Forelimb muscle (tissue), 1 donor: ENCODE results near the gene FABP2. TPM values are rescaled to one million over a fixed set of nuclear protein-coding genes. Genes with fewer than 3 reads are reported as not detected.
"Not testable (repeated sequence)": the region's sequence is repeated elsewhere in the genome, so short reads cannot be mapped to it uniquely, and the experiment has no call there.

Source experiments
- DNase-seq: peaks from one replicate; pipeline ENCODE4 v3.0.0-alpha.2; 2013; ENCODE audit warnings: low read depth
- polyA plus RNA-seq: library from polyadenylated mRNA; unstranded; fragments of 120-200 nt; gene quantifications from one replicate; pipeline ENCODE4 v1.2.1, GENCODE V29; 2013; ENCODE audit not compliant: insufficient read length

The FABP2 gene
- polyA plus RNA-seq, 1 donor = not detected

- no peak for DNase-seq
Measured at GRCh38 chr4:119310826-119311225, 11.1 kb downstream of the FABP2 start.

GRCh38 chr4:119307606-119308005, 14.3 kb downstream of the FABP2 start:
- no peak for DNase-seq

DNA sequence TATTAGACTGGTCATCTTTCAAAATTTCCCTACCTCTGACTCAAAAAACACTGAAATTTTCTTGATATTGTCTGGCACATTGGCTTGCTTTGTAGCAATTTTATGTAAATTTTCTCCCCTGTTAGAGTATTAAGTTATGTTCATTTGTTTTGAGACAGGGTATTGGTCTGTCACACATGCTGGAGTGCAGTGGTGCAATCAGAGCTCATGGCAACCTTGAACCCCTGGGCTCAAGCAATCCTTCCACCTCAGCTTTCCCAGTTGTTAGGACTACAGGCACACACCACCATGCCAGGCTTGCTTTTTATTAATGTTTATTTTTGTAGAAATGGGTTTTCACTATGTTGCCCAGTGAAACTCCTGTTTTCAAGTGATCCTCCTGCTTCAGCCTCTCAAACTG, 17.5 kb downstream of the FABP2 start:
- DNase-seq = no peak

DNA sequence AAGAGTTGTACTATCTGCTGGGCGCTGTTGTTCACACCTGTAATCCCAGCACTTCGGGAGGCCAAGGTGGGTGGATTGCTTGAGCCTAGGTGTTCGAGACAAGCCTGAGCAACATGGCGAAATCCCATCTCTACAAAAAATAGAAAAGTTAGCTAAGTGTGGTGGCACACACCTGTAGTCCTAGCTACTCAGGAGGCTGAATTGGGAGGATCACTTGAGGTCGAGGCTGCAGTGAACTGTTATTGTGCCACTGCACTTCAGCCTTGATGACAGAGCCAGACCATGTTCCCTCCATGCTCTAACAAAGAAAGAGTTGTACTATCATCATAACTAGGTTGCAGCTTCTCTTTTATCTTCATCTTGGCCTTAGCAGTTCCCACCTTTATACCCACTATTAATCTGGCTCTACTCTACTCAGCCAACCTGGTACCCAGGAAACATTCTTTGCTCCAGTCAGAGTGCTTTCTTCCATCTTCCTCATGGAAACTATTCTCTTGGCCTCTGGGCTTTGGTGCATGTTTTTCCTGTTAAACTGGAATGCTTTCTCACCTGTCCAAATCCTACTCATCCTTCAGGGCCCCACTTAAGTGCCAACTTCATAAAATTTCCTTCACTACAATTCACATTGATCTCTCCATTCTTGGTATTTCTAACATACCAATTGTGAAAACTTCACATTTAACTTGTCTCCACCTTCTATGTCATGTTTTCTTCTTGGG, 18.2 kb downstream of the FABP2 start:
- no peak for DNase-seq

DNA sequence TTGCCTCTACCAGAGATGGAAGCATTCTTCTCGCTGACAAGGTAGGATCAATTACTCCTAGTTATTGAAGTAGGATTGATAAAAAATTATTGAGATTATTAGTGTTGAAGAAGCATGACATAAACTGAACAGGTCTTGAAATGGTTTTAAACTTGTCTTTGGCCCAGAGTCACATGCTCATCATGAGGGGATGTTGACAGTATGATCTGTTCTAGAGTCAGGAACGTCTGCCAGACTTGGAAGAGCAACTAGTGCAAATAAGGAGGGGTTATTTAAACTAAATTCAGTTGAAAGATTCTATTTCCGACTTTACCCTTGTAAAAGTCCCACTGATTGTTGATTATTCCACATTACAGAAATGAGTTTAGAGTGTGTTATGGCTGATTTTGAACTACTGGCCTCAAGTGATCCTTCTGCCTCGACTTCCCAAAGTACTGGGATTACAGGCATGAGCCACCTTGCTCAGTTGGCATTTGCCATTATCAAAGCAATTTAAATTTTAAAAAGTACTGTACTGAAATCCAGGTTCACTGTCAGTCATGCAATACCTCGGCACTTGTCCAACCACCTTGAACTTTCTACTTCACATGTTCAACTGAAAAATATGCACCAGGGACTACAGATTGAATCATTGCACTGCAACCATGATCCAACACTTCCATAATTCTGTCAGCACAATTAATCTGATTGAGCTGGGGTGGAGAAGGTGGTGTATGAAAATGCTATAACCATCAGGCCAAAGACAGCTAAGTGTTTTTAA, 19.7 kb downstream of the FABP2 start:
- DNase-seq = no peak

DNA sequence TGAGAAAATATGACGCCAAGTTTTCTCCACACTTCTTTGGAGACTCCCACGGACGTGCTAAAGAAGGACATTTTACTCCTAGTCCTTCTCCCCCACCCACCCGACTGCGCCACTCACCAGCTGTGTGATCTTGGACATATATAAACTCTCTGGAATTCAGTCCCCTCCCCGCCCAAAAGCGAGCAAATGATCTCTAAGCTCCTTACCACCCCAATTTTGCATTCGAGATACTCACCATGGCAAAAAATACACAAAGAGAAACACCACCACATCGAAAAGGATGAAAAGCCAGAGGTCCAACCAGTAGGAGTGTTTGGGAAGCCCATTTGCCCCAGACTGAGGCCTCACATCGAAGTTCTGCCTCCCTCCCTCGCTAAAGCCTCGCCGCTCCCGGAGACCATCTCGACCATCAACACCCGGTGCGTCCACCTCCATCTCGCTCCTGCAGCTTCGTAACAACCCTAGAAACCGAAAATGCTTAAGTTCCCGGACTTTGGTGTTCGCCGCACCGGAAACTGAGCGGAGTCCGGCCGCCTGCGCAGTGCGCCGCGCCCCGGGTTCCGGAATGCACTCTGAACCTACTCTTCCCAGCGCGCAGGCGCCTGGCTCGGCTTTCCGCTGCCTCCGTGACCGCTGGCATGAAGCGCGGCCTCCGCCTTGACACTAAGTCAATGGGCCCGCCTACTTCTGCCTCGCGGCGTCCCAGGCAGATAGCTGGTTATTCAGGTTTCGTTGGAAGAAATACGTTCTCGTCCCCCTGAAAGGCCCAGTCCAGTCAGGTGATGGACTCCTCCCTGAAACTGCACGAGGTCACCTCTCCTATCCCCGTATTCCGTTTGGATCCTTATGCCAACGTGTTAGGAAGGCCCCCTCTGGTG, 21.6 kb downstream of the FABP2 start:
- DNase-seq = peak; percentile 72

- DNase-seq = no peak
Measured at GRCh38 chr4:119299741-119300100, 22.2 kb downstream of the FABP2 start.

GRCh38 chr4:119299260-119299671, 22.7 kb downstream of the FABP2 start:
- DNase-seq = no peak

GRCh38 chr4:119297795-119298194, 24.1 kb downstream of the FABP2 start:
- DNase-seq = no peak

GRCh38 chr4:119296356-119296755, 25.6 kb downstream of the FABP2 start:
- no peak for DNase-seq

GRCh38 chr4:119290598-119290997, 31.3 kb downstream of the FABP2 start:
- no peak for DNase-seq

DNA sequence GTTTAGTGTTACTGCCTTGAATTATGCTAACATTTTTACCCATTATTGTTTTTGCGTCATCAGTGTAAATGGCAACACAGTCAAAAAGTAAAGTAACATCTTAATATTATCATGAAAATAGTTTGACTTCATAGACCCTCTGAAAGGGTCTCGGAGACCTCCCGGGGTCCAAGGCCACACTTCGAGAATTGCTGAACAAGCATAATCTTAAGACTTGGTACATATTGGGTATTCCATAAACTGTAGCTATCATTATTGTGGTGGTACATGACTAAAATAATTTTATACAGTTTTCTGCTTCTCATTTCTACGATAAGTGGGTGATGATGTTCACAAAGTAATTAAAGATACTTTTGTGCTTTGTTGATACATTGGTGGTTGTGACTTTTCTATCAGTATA, 32.6 kb downstream of the FABP2 start:
- DNase-seq = no peak

DNA sequence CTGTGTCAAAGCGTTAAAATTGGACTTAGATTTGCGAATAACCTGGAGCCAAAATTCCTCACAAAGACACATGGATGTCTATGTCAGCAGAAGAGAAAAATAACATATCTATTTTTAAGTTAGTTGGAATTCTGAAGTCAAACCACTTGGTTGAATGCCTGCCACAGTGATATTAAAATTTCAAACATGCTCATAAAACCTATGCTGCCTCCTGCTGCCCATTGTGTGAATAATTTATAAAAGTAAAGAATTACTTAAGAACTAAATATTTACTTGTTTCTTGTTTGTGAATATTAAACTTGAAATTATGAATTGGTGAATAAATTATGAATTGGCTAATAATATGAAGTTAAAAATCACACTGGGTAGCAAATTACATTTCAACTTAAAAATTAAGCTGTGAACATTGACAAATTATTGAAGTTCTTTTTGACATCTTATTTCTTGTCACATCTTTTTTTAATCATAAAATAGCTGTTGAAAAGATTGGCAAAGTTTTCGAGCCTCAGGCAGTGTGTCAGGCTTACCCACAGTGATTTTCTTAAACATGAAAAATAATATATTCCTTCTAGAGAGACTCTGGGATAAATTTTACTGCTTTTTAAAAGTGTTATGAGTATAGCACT, 35.4 kb downstream of the FABP2 start:
- DNase-seq = peak; percentile 36

DNA sequence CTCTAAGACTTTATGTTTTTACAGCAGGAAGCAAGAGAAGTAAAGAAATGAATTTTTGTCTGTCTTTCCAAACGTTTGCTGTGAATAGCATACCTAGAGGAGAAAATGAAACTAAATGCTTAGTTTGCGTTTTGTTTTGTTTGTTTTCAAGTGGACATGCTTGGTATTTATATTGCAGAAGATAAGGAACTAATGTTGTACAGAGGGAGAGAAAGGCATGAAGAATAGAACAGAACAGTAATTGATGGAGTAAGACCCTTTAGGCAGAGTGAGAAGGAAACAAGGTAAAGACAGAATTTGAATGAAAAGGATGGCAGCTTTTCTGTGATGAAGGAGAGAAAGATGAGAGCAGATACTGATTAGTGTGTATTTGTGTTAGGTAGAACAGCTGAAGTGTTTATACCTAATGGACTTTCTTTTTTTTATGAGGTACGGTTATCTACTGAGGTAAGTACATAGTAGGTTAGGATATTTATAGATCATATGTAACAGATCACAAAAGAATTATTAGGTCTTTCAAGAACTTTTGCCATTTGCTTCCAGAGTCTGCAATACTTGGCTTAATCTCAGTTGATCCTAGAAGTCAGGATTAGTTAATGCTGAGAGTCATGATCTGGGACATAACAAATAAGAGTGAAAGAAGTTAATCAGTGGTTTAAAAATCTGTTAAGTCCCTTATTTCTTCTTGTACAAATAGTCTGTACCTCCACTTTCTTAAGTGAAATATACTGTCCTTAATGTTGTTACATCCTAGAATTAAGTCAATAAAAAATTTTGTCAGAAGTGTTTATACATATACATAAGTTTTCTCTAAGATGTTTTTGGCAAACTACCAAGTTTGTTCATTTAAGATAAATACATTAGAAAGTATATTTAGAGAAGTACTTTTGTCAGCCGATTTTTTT, 36.8 kb downstream of the FABP2 start:
- no peak for DNase-seq

DNA sequence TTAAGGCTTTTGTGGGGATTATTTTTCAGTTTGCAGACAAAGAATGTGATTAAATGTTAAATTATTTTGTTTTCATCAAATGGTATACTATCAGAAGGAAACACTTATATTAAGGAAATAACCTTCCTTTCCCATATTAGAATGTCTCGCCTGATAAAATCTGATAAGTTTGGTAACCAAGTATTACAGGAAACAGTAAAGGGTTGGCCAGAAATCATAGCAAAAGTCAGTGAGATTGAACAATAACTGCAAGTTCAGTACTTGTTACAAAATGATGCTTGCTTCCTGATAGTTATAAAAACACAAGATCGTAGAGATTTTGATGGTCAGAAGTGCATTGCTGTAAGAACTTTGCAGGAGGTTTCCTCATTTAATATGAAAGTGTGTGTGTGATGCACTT, 40.5 kb downstream of the FABP2 start:
- DNase-seq = no peak

DNA sequence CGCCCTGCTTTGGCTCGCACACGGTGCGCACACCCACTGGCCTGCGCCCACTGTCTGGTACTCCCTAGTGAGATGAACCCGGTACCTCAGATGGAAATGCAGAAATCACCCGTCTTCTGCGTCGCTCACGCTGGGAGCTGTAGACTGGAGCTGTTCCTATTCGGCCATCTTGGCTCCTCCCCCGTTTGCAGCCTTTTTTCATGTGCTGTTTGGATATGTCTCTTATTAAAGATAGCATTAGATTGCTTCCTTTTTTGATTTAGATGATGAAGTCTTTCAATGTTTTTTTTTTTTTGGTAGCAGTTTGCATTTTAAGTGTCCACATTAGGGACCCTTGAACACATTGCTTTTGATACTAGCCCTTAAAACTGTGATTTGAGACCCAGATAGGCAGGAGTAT, 42.0 kb downstream of the FABP2 start:
- not testable (repeated sequence) for DNase-seq

GRCh38 chr4:119279541-119279940, 42.4 kb downstream of the FABP2 start:
- DNase-seq = not testable (repeated sequence)

- no peak for DNase-seq
Measured at GRCh38 chr4:119271361-119272085, 50.4 kb downstream of the FABP2 start.

GRCh38 chr4:119268466-119268865, 53.5 kb downstream of the FABP2 start:
- no peak for DNase-seq
